H1 (cell line): ENCODE data around the gene TIAM2. TPM values are rescaled to one million over a fixed set of nuclear protein-coding genes. Genes with fewer than 3 reads are reported as not detected.
A peak's percentile ranks its signal among the peaks of the same experiment; 100 is the strongest.

Experiments used
- CTCF ChIA-PET: fragments of 300-600 bp; sonication (Branson Sonifier 250); formaldehyde crosslinking; loops from one replicate; lab custom pipeline; 2021; ENCODE audit not compliant: partially characterized antibody; lab: Charles Lee
- POLR2A ChIA-PET: fragments of 300-600 bp; sonication (Branson Sonifier 250); formaldehyde crosslinking; loops from one replicate; lab custom pipeline; 2021; ENCODE audit warnings: inconsistent platforms; ENCODE audit not compliant: partially characterized antibody; lab: Charles Lee
- DNase-seq, 2 experiments: peaks; one replicate each; pipeline versions ENCODE4 v3.0.0 to v3.0.0-alpha.2; 2010 to 2022; ENCODE audit warnings: low spot score in 2 of 2, low read depth in 1 of 2, mixed read lengths in 1 of 2
- FAIRE-seq: peaks from 2 replicates; lab custom pipeline; 2011; peaks lifted over from hg19 to GRCh38; lab: Jason Lieb, UNC
- H2AFZ ChIP-seq: 2 replicates; pipeline ENCODE4 v1.8.1; 2012; ENCODE audit warnings: low read length, inconsistent platforms
- H2AK5ac ChIP-seq: 2 replicates; pipeline ENCODE4 v1.6.1; 2013; ENCODE audit warnings: low read depth, low read length
- H2BK120ac ChIP-seq: replicated peaks from 2 replicates; pipeline ENCODE3; 2013; ENCODE audit warnings: low read depth, low read length, inconsistent platforms
- H2BK12ac ChIP-seq: 2 replicates; pipeline ENCODE4 v1.6.1; 2013; ENCODE audit warnings: low read depth, low read length
- H2BK15ac ChIP-seq: 2 replicates; pipeline ENCODE4 v1.6.1; 2013; ENCODE audit warnings: low read length
- H2BK20ac ChIP-seq: 2 replicates; pipeline ENCODE4 v1.6.1; 2013; ENCODE audit warnings: low read length
- H2BK5ac ChIP-seq: 2 replicates; pipeline ENCODE4 v1.6.1; 2013; ENCODE audit warnings: low read depth, low read length
- H3K14ac ChIP-seq: 2 replicates; pipeline ENCODE4 v1.6.1; 2013; ENCODE audit warnings: inconsistent platforms; ENCODE audit not compliant: insufficient read length
- H3K18ac ChIP-seq: 2 replicates; pipeline ENCODE4 v1.6.1; 2013; ENCODE audit warnings: low read length; ENCODE audit errors: extremely low read depth
- H3K23ac ChIP-seq: 2 replicates; pipeline ENCODE4 v1.6.1; 2013; ENCODE audit warnings: inconsistent platforms; ENCODE audit not compliant: insufficient read length
- H3K23me2 ChIP-seq: 2 replicates; pipeline ENCODE4 v1.6.1; 2013; ENCODE audit warnings: low read depth, low read length
- H3K27ac ChIP-seq: 2 replicates; pipeline ENCODE4 v1.6.1; 2011; ENCODE audit warnings: low read depth, low read length, inconsistent platforms
- H3K27me3 ChIP-seq, 4 experiments: replicated peaks in 1 of 4; 1 replicate in 1 of 4; 2 replicates in 3 of 4; pipeline versions ENCODE4 v1.6.1 to v1.8.1; 2011 to 2013; ENCODE audit warnings: low read length in 3 of 4, mild to moderate bottlenecking in 3 of 4, inconsistent platforms in 2 of 4, mixed read lengths in 2 of 4, moderate library complexity in 1 of 4; ENCODE audit not compliant: control insufficient read depth in 3 of 4, insufficient read depth in 3 of 4; ENCODE audit errors: extremely low read depth in 1 of 4
- H3K36me3 ChIP-seq, 4 experiments: 2 replicates each; pipeline versions ENCODE4 v1.6.1 to v1.8.1; 2011 to 2013; ENCODE audit warnings: mild to moderate bottlenecking in 4 of 4, low read length in 3 of 4, moderate library complexity in 2 of 4, control low read depth in 1 of 4, inconsistent platforms in 1 of 4; ENCODE audit not compliant: insufficient read depth in 4 of 4, control insufficient read depth in 2 of 4
- H3K4ac ChIP-seq: replicated peaks from 2 replicates; pipeline ENCODE3; 2013; ENCODE audit warnings: low read length, low read depth, mixed read lengths, inconsistent platforms; ENCODE audit not compliant: insufficient read length
- H3K4me1 ChIP-seq, 4 experiments: replicated peaks in 1 of 4; 1 replicate in 1 of 4; 2 replicates in 3 of 4; pipeline versions ENCODE4 v1.6.1 to v1.8.1; 2011 to 2013; ENCODE audit warnings: low read length in 3 of 4, inconsistent platforms in 2 of 4, mixed read lengths in 1 of 4; ENCODE audit not compliant: insufficient read depth in 4 of 4, control insufficient read depth in 3 of 4
- H3K4me2 ChIP-seq, 2 experiments: 2 replicates each; pipeline versions ENCODE4 v1.6.1 to v1.8.1; 2011 to 2013; ENCODE audit warnings: low read depth in 2 of 2, low read length in 2 of 2, control low read depth in 1 of 2, inconsistent platforms in 1 of 2, mild to moderate bottlenecking in 1 of 2; ENCODE audit not compliant: insufficient read depth in 1 of 2
- H3K4me3 ChIP-seq, 4 experiments: fragments of 200-600, 300-600 bp in 1 of 4; sonication (generic), shearing (Covaris generic), sonication (Bioruptor Twin) in 1 of 4; 2 replicates each; pipeline versions ENCODE4 v1.5.1 to v1.8.1; 2011 to 2016; ENCODE audit warnings: low read length in 4 of 4, low read depth in 3 of 4, control low read depth in 2 of 4, inconsistent platforms in 2 of 4, mild to moderate bottlenecking in 2 of 4, mixed read lengths in 1 of 4, moderate library complexity in 1 of 4; ENCODE audit not compliant: insufficient read depth in 2 of 4; ENCODE audit errors: extremely low read depth in 1 of 4
- H3K56ac ChIP-seq: replicated peaks from 2 replicates; pipeline ENCODE3; 2013; ENCODE audit warnings: low read depth, mild to moderate bottlenecking, mixed read lengths, low read length, inconsistent platforms; ENCODE audit not compliant: insufficient read length
- H3K79me1 ChIP-seq: 2 replicates; pipeline ENCODE4 v1.6.1; 2013; ENCODE audit warnings: low read depth, low read length, control low read depth
- H3K79me2 ChIP-seq, 2 experiments: 2 replicates each; pipeline versions ENCODE4 v1.6.1 to v1.8.1; 2012 to 2013; ENCODE audit warnings: low read length in 2 of 2, mild to moderate bottlenecking in 2 of 2, inconsistent platforms in 1 of 2; ENCODE audit not compliant: insufficient read depth in 2 of 2, control insufficient read depth in 1 of 2
- H3K9ac ChIP-seq, 4 experiments: replicated peaks in 1 of 4; 1 replicate in 1 of 4; 2 replicates in 3 of 4; pipeline versions ENCODE4 v1.6.1 to v1.8.1; 2011 to 2013; ENCODE audit warnings: low read depth in 3 of 4, low read length in 3 of 4, control low read depth in 2 of 4, mild to moderate bottlenecking in 2 of 4, moderate library complexity in 2 of 4, inconsistent platforms in 1 of 4; ENCODE audit errors: extremely low read depth in 1 of 4
- H3K9me3 ChIP-seq, 2 experiments: 2 replicates each; pipeline versions ENCODE4 v1.6.1 to v1.8.1; 2012 to 2013; ENCODE audit warnings: mild to moderate bottlenecking in 2 of 2, moderate library complexity in 2 of 2, control low read depth in 1 of 2, inconsistent platforms in 1 of 2, low read depth in 1 of 2, low read length in 1 of 2, mixed read lengths in 1 of 2; ENCODE audit not compliant: insufficient read depth in 2 of 2
- H4K20me1 ChIP-seq, 2 experiments: replicated peaks in 1 of 2; 2 replicates each; pipeline versions ENCODE3 to v1.8.1; 2011 to 2013; ENCODE audit warnings: inconsistent platforms in 2 of 2, low read length in 2 of 2, mild to moderate bottlenecking in 1 of 2; ENCODE audit not compliant: insufficient read depth in 2 of 2, control insufficient read depth in 1 of 2
- H4K5ac ChIP-seq: 2 replicates; pipeline ENCODE4 v1.6.1; 2013; ENCODE audit warnings: low read length, low read depth, mixed read lengths, inconsistent platforms; ENCODE audit not compliant: insufficient read length
- H4K8ac ChIP-seq: 2 replicates; pipeline ENCODE4 v1.8.0; 2013; ENCODE audit warnings: mild to moderate bottlenecking, moderate library complexity, low read length, inconsistent platforms; ENCODE audit not compliant: insufficient read depth; ENCODE audit errors: extremely low read depth
- H4K91ac ChIP-seq: replicated peaks from 2 replicates; pipeline ENCODE3; 2013; ENCODE audit warnings: low read length, mixed read lengths, inconsistent platforms; ENCODE audit not compliant: insufficient read length
- JUND ChIP-seq: IDR thresholded peaks from 2 replicates; pipeline ENCODE4 v1.6.1; 2011; ENCODE audit warnings: mild to moderate bottlenecking, improper control_type of control experiment, low read length
- MAFK ChIP-seq: IDR thresholded peaks from 2 replicates; pipeline ENCODE4 v1.6.1; 2012; ENCODE audit warnings: low read depth, mild to moderate bottlenecking, improper control_type of control experiment, low read length
- POLR2A ChIP-seq, 2 experiments: IDR thresholded peaks; 1 replicate in 1 of 2; 2 replicates in 1 of 2; pipeline ENCODE4 v1.6.1; 2011; ENCODE audit warnings: low read depth in 2 of 2, low read length in 2 of 2, mild to moderate bottlenecking in 2 of 2; ENCODE audit errors: control extremely low read depth in 1 of 2
- RAD21 ChIP-seq, 2 experiments: IDR thresholded peaks in 1 of 2; conservative IDR thresholded peaks in 1 of 2; 2 replicates each; pipeline ENCODE4 v1.6.1; 2011; ENCODE audit warnings: low read depth in 2 of 2, low read length in 2 of 2, improper control_type of control experiment in 1 of 2, inconsistent platforms in 1 of 2, mild to moderate bottlenecking in 1 of 2, moderate library complexity in 1 of 2
- SIRT6 ChIP-seq: IDR thresholded peaks from one replicate; pipeline ENCODE4 v1.7.1; 2012; ENCODE audit warnings: low read length, inconsistent platforms
- TEAD4 ChIP-seq: IDR thresholded peaks from 2 replicates; pipeline ENCODE4 v1.6.1; 2012; ENCODE audit warnings: low read depth, low read length, inconsistent platforms, mixed read lengths
- WGBS, 2 experiments: shearing (Covaris generic) in 1 of 2; methylation state at CpG; one replicate each; pipeline versions ENCODE4 v1.1.6 to v1.1.7; 2013 to 2015; ENCODE audit warnings: low lambda C conversion rate in 2 of 2, mixed read lengths in 2 of 2, inconsistent platforms in 1 of 2, low coverage in 1 of 2, missing lambda C conversion rate in 1 of 2; ENCODE audit not compliant: insufficient replicate concordance in 2 of 2, insufficient coverage in 1 of 2, insufficient read length in 1 of 2; ENCODE audit errors: extremely low coverage in 1 of 2, missing lambda C conversion rate in 1 of 2; 5-methylcytosine and 5-hydroxymethylcytosine counted together
- polyA plus RNA-seq, 7 experiments: library from polyadenylated mRNA; depleted of rRNA in 3 of 7; stranded (reverse) in 5 of 7; unstranded in 2 of 7; fragments of >200 nt in 5 of 7; fragments of 200-250 nt in 2 of 7; gene quantifications; 1 replicate in 5 of 7; 2 replicates in 1 of 7; 4 replicates in 1 of 7; pipeline versions ENCODE4 v1.2.1 to v1.2.3, GENCODE V29; 2011 to 2013; ENCODE audit warnings: missing spikeins in 2 of 7, mixed read lengths in 2 of 7
- total RNA-seq: library from RNA; stranded (reverse); fragmentation: NEBNext Ultra II Directional; extraction: Animal tissue kit (Norgen Biotek cat#: 25700); gene quantifications from 2 replicates; pipeline ENCODE4 v1.2.1, GENCODE V29; 2021
- TF ChIP-seq, protein P1 (sequence below): IDR thresholded peaks from 2 replicates; pipeline ENCODE4 v1.6.1; 2012; ENCODE audit warnings: inconsistent platforms
- TF ChIP-seq, protein P2 (sequence below): IDR thresholded peaks from 2 replicates; pipeline ENCODE4 v1.6.1; 2012; ENCODE audit warnings: inconsistent platforms

Gene TIAM2
- total and polyA plus RNA-seq, 2 of the 8 experiments (the other 6 are each of a cell fraction or from before 2014, with no cell fraction given) = 7.4 to 23.9 TPM

DNA sequence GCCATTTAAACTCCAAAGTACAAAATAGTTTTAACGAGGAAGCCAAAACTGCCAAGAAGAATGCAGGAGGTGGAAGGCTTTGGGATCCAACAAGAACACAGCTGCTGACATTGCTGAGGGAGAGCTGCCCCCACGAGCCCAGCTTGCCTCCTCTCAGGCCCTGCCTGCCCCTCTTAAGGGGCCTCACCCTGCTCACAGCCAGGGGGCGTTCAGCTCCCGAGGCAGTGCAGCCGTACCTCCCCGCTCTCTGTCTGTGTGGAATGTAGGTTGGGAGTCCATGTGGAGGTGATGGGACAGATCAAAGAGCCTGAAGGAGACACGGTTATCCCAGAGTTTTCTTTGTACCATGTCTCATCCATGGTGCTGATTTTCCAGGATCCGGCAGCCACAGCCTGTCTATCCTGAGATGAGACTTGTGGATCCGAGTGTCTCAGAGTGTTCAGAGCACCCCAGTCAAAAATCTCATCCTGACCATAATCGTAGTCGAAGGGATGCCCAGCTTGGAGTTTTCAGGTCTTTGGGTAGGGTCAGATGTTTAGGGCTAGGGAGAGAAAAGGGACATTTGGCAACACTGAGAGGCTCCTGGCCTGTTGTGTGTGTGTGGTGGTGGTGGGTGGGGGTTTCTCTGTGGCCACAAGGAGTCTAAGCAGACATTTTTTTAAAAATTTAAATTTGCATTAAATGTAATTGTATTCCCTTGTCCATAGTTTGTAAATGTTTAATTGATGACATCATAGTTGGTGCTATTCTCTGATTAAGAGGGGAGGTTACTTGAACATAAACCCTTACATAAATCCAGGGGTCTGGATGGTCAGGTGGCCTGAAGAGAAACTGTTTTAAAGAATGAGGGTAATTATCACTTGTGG lies 157.3 kb downstream of the TIAM2 start:
- Histone ChIP-seq H4K91ac (no peak overlapping the region), H3K23ac (no peak overlapping the region), H3K27me3 (no peaks in the 10 kb centered on the region), H3K4ac (no peak overlapping the region), H2AFZ (no peak overlapping the region), H3K79me1 (no peaks in the 10 kb centered on the region; the same call in 1 of the 2 replicates), H3K36me3 (peaks cover 0 to 4% (median 0%) of the 10 kb centered on the region in 4 experiments; a peak in 2 of 8 replicates), H2AK5ac (no peak overlapping the region), H3K23me2 (no peaks in the 10 kb centered on the region; the same call in 1 of the 2 replicates), H3K18ac (peak overlapping the region; percentile 53; the same call in 1 of the 2 replicates), H3K9ac (no peak overlapping the region), H4K8ac (no peak overlapping the region), H4K20me1 (peaks cover 0 to under 1% of the 10 kb centered on the region in 2 experiments), H2BK12ac (peak overlapping the region; percentile 44; the same call in 1 of the 2 replicates), H2BK5ac (peak overlapping the region; percentile 77), H2BK120ac (no peak overlapping the region), H4K5ac (no peak overlapping the region), H3K56ac (no peak overlapping the region), H3K27ac (no peak overlapping the region), H3K9me3 (no peaks in the 10 kb centered on the region), H3K4me2 (no peak overlapping the region), H3K4me3 (no peak overlapping the region), H2BK15ac (peak overlapping the region; percentile 5; the same call in 1 of the 2 replicates), H3K79me2 (0 out of 4 replicates have a peak, but pooled peaks cover 0 to 2% of the 10 kb centered on the region in 2 experiments), H3K14ac (no peak overlapping the region), H2BK20ac (no peak overlapping the region), H3K4me1 (peaks cover 0 to 12% (median 7%) of the 10 kb centered on the region in 4 experiments; a peak in 6 of 7 replicates)
- DNase-seq (peak; percentile 63 to 68), FAIRE-seq (peak; percentile 13)
- CTCF ChIA-PET = interaction anchor here (0.7 to 3.1 kb wide), 34 partner anchors 10 to 293 kb away, joined by 3 to 22 read pairs (median 4); no protein-coding TSS in a partner anchor
- WGBS, 2 experiments = 64% methylated on average over 11 of the region's 11 CpGs; no CpG with 5 or more reads in 1 of the 2 experiments
- POLR2A ChIA-PET = interaction anchor here (0.8 kb wide), 2 partner anchors 19 to 32 kb away, joined by 3 read pairs; no protein-coding TSS in a partner anchor
- TF ChIP-seq, protein P1, sequence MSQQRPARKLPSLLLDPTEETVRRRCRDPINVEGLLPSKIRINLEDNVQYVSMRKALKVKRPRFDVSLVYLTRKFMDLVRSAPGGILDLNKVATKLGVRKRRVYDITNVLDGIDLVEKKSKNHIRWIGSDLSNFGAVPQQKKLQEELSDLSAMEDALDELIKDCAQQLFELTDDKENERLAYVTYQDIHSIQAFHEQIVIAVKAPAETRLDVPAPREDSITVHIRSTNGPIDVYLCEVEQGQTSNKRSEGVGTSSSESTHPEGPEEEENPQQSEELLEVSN = no peak
- TF ChIP-seq TEAD4 (peak; percentile 67; the same call in 1 of the 2 replicates), MAFK (no peak), JUND (no peak), RAD21 (IDR thresholded peaks at IDR 0.05 in 1 of 2, conservative IDR thresholded peaks at IDR 0.05 in 1 of 2; ENCODE audit: low read depth in 2 of 2, low read length in 2 of 2) (peak; percentile 66 to 77), SIRT6 (no peak), POLR2A (IDR thresholded peaks at IDR 0.05; ENCODE audit: control extremely low read depth in 1 of 2, low read depth in 2 of 2, low read length in 2 of 2) (no peak)
- TF ChIP-seq, protein P2, sequence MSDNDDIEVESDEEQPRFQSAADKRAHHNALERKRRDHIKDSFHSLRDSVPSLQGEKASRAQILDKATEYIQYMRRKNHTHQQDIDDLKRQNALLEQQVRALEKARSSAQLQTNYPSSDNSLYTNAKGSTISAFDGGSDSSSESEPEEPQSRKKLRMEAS = peak; percentile 61
